H1 (cell line): ENCODE measurements around the gene TMEM139. TPM values are rescaled to one million over a fixed set of nuclear protein-coding genes. Genes with fewer than 3 reads are reported as not detected.
A peak's percentile ranks its signal among the peaks of the same experiment; 100 is the strongest.

Source experiments
- CTCF ChIA-PET: fragments of 300-600 bp; sonication (Branson Sonifier 250); formaldehyde crosslinking; loops from one replicate; lab custom pipeline; 2021; ENCODE audit not compliant: partially characterized antibody; lab: Charles Lee
- POLR2A ChIA-PET: fragments of 300-600 bp; sonication (Branson Sonifier 250); formaldehyde crosslinking; loops from one replicate; lab custom pipeline; 2021; ENCODE audit warnings: inconsistent platforms; ENCODE audit not compliant: partially characterized antibody; lab: Charles Lee
- DNase-seq, 2 experiments: peaks; one replicate each; pipeline versions ENCODE4 v3.0.0 to v3.0.0-alpha.2; 2010 to 2022; ENCODE audit warnings: low spot score in 2 of 2, low read depth in 1 of 2, mixed read lengths in 1 of 2
- FAIRE-seq: peaks from 2 replicates; lab custom pipeline; 2011; peaks lifted over from hg19 to GRCh38; lab: Jason Lieb, UNC
- H2AFZ ChIP-seq: 2 replicates; pipeline ENCODE4 v1.8.1; 2012; ENCODE audit warnings: low read length, inconsistent platforms
- H2AK5ac ChIP-seq: 2 replicates; pipeline ENCODE4 v1.6.1; 2013; ENCODE audit warnings: low read depth, low read length
- H2BK120ac ChIP-seq: replicated peaks from 2 replicates; pipeline ENCODE3; 2013; ENCODE audit warnings: low read depth, low read length, inconsistent platforms
- H2BK12ac ChIP-seq: 2 replicates; pipeline ENCODE4 v1.6.1; 2013; ENCODE audit warnings: low read depth, low read length
- H2BK15ac ChIP-seq: 2 replicates; pipeline ENCODE4 v1.6.1; 2013; ENCODE audit warnings: low read length
- H2BK20ac ChIP-seq: 2 replicates; pipeline ENCODE4 v1.6.1; 2013; ENCODE audit warnings: low read length
- H2BK5ac ChIP-seq: 2 replicates; pipeline ENCODE4 v1.6.1; 2013; ENCODE audit warnings: low read depth, low read length
- H3K14ac ChIP-seq: 2 replicates; pipeline ENCODE4 v1.6.1; 2013; ENCODE audit warnings: inconsistent platforms; ENCODE audit not compliant: insufficient read length
- H3K18ac ChIP-seq: 2 replicates; pipeline ENCODE4 v1.6.1; 2013; ENCODE audit warnings: low read length; ENCODE audit errors: extremely low read depth
- H3K23ac ChIP-seq: 2 replicates; pipeline ENCODE4 v1.6.1; 2013; ENCODE audit warnings: inconsistent platforms; ENCODE audit not compliant: insufficient read length
- H3K23me2 ChIP-seq: 2 replicates; pipeline ENCODE4 v1.6.1; 2013; ENCODE audit warnings: low read depth, low read length
- H3K27ac ChIP-seq: 2 replicates; pipeline ENCODE4 v1.6.1; 2011; ENCODE audit warnings: low read depth, low read length, inconsistent platforms
- H3K27me3 ChIP-seq, 4 experiments: replicated peaks in 1 of 4; 1 replicate in 1 of 4; 2 replicates in 3 of 4; pipeline versions ENCODE4 v1.6.1 to v1.8.1; 2011 to 2013; ENCODE audit warnings: low read length in 3 of 4, mild to moderate bottlenecking in 3 of 4, inconsistent platforms in 2 of 4, mixed read lengths in 2 of 4, moderate library complexity in 1 of 4; ENCODE audit not compliant: control insufficient read depth in 3 of 4, insufficient read depth in 3 of 4; ENCODE audit errors: extremely low read depth in 1 of 4
- H3K36me3 ChIP-seq, 4 experiments: 2 replicates each; pipeline versions ENCODE4 v1.6.1 to v1.8.1; 2011 to 2013; ENCODE audit warnings: mild to moderate bottlenecking in 4 of 4, low read length in 3 of 4, moderate library complexity in 2 of 4, control low read depth in 1 of 4, inconsistent platforms in 1 of 4; ENCODE audit not compliant: insufficient read depth in 4 of 4, control insufficient read depth in 2 of 4
- H3K4ac ChIP-seq: replicated peaks from 2 replicates; pipeline ENCODE3; 2013; ENCODE audit warnings: low read length, low read depth, mixed read lengths, inconsistent platforms; ENCODE audit not compliant: insufficient read length
- H3K4me1 ChIP-seq, 4 experiments: replicated peaks in 1 of 4; 1 replicate in 1 of 4; 2 replicates in 3 of 4; pipeline versions ENCODE4 v1.6.1 to v1.8.1; 2011 to 2013; ENCODE audit warnings: low read length in 3 of 4, inconsistent platforms in 2 of 4, mixed read lengths in 1 of 4; ENCODE audit not compliant: insufficient read depth in 4 of 4, control insufficient read depth in 3 of 4
- H3K4me2 ChIP-seq, 2 experiments: 2 replicates each; pipeline versions ENCODE4 v1.6.1 to v1.8.1; 2011 to 2013; ENCODE audit warnings: low read depth in 2 of 2, low read length in 2 of 2, control low read depth in 1 of 2, inconsistent platforms in 1 of 2, mild to moderate bottlenecking in 1 of 2; ENCODE audit not compliant: insufficient read depth in 1 of 2
- H3K4me3 ChIP-seq, 4 experiments: fragments of 200-600, 300-600 bp in 1 of 4; sonication (generic), shearing (Covaris generic), sonication (Bioruptor Twin) in 1 of 4; 2 replicates each; pipeline versions ENCODE4 v1.5.1 to v1.8.1; 2011 to 2016; ENCODE audit warnings: low read length in 4 of 4, low read depth in 3 of 4, control low read depth in 2 of 4, inconsistent platforms in 2 of 4, mild to moderate bottlenecking in 2 of 4, mixed read lengths in 1 of 4, moderate library complexity in 1 of 4; ENCODE audit not compliant: insufficient read depth in 2 of 4; ENCODE audit errors: extremely low read depth in 1 of 4
- H3K56ac ChIP-seq: replicated peaks from 2 replicates; pipeline ENCODE3; 2013; ENCODE audit warnings: low read depth, mild to moderate bottlenecking, mixed read lengths, low read length, inconsistent platforms; ENCODE audit not compliant: insufficient read length
- H3K79me1 ChIP-seq: 2 replicates; pipeline ENCODE4 v1.6.1; 2013; ENCODE audit warnings: low read depth, low read length, control low read depth
- H3K79me2 ChIP-seq, 2 experiments: 2 replicates each; pipeline versions ENCODE4 v1.6.1 to v1.8.1; 2012 to 2013; ENCODE audit warnings: low read length in 2 of 2, mild to moderate bottlenecking in 2 of 2, inconsistent platforms in 1 of 2; ENCODE audit not compliant: insufficient read depth in 2 of 2, control insufficient read depth in 1 of 2
- H3K9ac ChIP-seq, 4 experiments: replicated peaks in 1 of 4; 1 replicate in 1 of 4; 2 replicates in 3 of 4; pipeline versions ENCODE4 v1.6.1 to v1.8.1; 2011 to 2013; ENCODE audit warnings: low read depth in 3 of 4, low read length in 3 of 4, control low read depth in 2 of 4, mild to moderate bottlenecking in 2 of 4, moderate library complexity in 2 of 4, inconsistent platforms in 1 of 4; ENCODE audit errors: extremely low read depth in 1 of 4
- H3K9me3 ChIP-seq, 2 experiments: 2 replicates each; pipeline versions ENCODE4 v1.6.1 to v1.8.1; 2012 to 2013; ENCODE audit warnings: mild to moderate bottlenecking in 2 of 2, moderate library complexity in 2 of 2, control low read depth in 1 of 2, inconsistent platforms in 1 of 2, low read depth in 1 of 2, low read length in 1 of 2, mixed read lengths in 1 of 2; ENCODE audit not compliant: insufficient read depth in 2 of 2
- H4K20me1 ChIP-seq, 2 experiments: replicated peaks in 1 of 2; 2 replicates each; pipeline versions ENCODE3 to v1.8.1; 2011 to 2013; ENCODE audit warnings: inconsistent platforms in 2 of 2, low read length in 2 of 2, mild to moderate bottlenecking in 1 of 2; ENCODE audit not compliant: insufficient read depth in 2 of 2, control insufficient read depth in 1 of 2
- H4K5ac ChIP-seq: 2 replicates; pipeline ENCODE4 v1.6.1; 2013; ENCODE audit warnings: low read length, low read depth, mixed read lengths, inconsistent platforms; ENCODE audit not compliant: insufficient read length
- H4K8ac ChIP-seq: 2 replicates; pipeline ENCODE4 v1.8.0; 2013; ENCODE audit warnings: mild to moderate bottlenecking, moderate library complexity, low read length, inconsistent platforms; ENCODE audit not compliant: insufficient read depth; ENCODE audit errors: extremely low read depth
- H4K91ac ChIP-seq: replicated peaks from 2 replicates; pipeline ENCODE3; 2013; ENCODE audit warnings: low read length, mixed read lengths, inconsistent platforms; ENCODE audit not compliant: insufficient read length
- CHD1 ChIP-seq: IDR thresholded peaks from 2 replicates; pipeline ENCODE4 v1.6.1; 2012; ENCODE audit warnings: low read depth, low read length, improper control_type of control experiment
- WGBS, 2 experiments: shearing (Covaris generic) in 1 of 2; methylation state at CpG; one replicate each; pipeline versions ENCODE4 v1.1.6 to v1.1.7; 2013 to 2015; ENCODE audit warnings: low lambda C conversion rate in 2 of 2, mixed read lengths in 2 of 2, inconsistent platforms in 1 of 2, low coverage in 1 of 2, missing lambda C conversion rate in 1 of 2; ENCODE audit not compliant: insufficient replicate concordance in 2 of 2, insufficient coverage in 1 of 2, insufficient read length in 1 of 2; ENCODE audit errors: extremely low coverage in 1 of 2, missing lambda C conversion rate in 1 of 2; 5-methylcytosine and 5-hydroxymethylcytosine counted together
- polyA plus RNA-seq, 7 experiments: library from polyadenylated mRNA; depleted of rRNA in 3 of 7; stranded (reverse) in 5 of 7; unstranded in 2 of 7; fragments of >200 nt in 5 of 7; fragments of 200-250 nt in 2 of 7; gene quantifications; 1 replicate in 5 of 7; 2 replicates in 1 of 7; 4 replicates in 1 of 7; pipeline versions ENCODE4 v1.2.1 to v1.2.3, GENCODE V29; 2011 to 2013; ENCODE audit warnings: missing spikeins in 2 of 7, mixed read lengths in 2 of 7
- total RNA-seq: library from RNA; stranded (reverse); fragmentation: NEBNext Ultra II Directional; extraction: Animal tissue kit (Norgen Biotek cat#: 25700); gene quantifications from 2 replicates; pipeline ENCODE4 v1.2.1, GENCODE V29; 2021
- TF ChIP-seq, protein P1 (sequence below), 3 experiments: IDR thresholded peaks; 1 replicate in 2 of 3; 2 replicates in 1 of 3; pipeline versions ENCODE4 v1.5.1 to v1.6.1; 2011; ENCODE audit warnings: low read length in 3 of 3, mild to moderate bottlenecking in 3 of 3, inconsistent platforms in 2 of 3, low read depth in 1 of 3, moderate library complexity in 1 of 3; ENCODE audit not compliant: insufficient read depth in 1 of 3; ENCODE audit errors: control extremely low read depth in 1 of 3

Gene TMEM139
- total and polyA plus RNA-seq, 2 of the 8 experiments (the other 6 are each of a cell fraction or from before 2014, with no cell fraction given) = 3.2 to 6.7 TPM

DNA sequence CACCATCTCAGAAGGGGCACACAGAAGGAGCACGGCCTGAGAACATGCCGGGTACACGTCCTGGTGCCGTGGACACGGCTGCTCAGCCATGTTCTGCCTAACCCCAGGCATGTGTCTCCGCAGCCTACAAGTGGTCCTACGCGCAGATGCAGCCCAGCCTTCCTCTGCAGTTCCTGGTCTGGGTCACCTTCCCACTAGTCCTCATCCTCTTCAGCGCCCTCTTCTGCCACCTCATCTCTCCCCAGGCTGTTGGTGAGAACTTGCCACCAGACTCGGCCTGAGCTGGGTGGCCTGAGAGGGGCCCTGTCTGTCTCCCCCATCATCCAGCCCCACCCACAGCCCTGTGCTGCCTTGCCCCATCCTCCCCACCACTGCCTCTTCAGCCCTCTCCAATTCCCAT is 36.5 kb downstream of the TMEM139 start:
- Histone ChIP-seq H3K23ac (no peak overlapping the region), H3K79me1 (no peaks in the 10 kb centered on the region), H2BK5ac (no peak overlapping the region), H3K18ac (no peak overlapping the region), H3K14ac (no peak overlapping the region), H3K23me2 (no peaks in the 10 kb centered on the region), H3K4me3 (no peak overlapping the region), H3K56ac (no peak overlapping the region), H3K9me3 (no peaks in the 10 kb centered on the region), H2BK12ac (peak overlapping the region; percentile 10; the same call in 1 of the 2 replicates), H4K20me1 (no peaks in the 10 kb centered on the region), H3K9ac (no peak overlapping the region), H3K4me2 (no peak overlapping the region), H2BK120ac (no peak overlapping the region), H3K36me3 (no peaks in the 10 kb centered on the region), H4K5ac (no peak overlapping the region), H2BK20ac (no peak overlapping the region), H2AK5ac (no peak overlapping the region), H4K8ac (no peak overlapping the region), H4K91ac (no peak overlapping the region), H3K4me1 (peaks cover 0 to 5% (median 0%) of the 10 kb centered on the region in 4 experiments; a peak in 1 of 7 replicates), H2BK15ac (no peak overlapping the region), H2AFZ (no peak overlapping the region), H3K79me2 (no peaks in the 10 kb centered on the region), H3K4ac (no peak overlapping the region), H3K27ac (no peak overlapping the region), H3K27me3 (no peaks in the 10 kb centered on the region)
- FAIRE-seq (no peak), DNase-seq (no peak)
- 84% methylated on average over 10 of the region's 10 CpGs; no CpG with 5 or more reads in 1 of the 2 experiments for WGBS, 2 experiments
- ChIA-PET CTCF (interaction anchor here (0.8 to 4.5 kb wide), 14 partner anchors 9 to 96 kb away, joined by 3 to 30 read pairs (median 3); no protein-coding TSS in a partner anchor), POLR2A (interaction anchor here (1.2 kb wide), 1 partner anchor 9 kb away, joined by 5 read pairs; no protein-coding TSS in a partner anchor)
- TF ChIP-seq, protein P1, sequence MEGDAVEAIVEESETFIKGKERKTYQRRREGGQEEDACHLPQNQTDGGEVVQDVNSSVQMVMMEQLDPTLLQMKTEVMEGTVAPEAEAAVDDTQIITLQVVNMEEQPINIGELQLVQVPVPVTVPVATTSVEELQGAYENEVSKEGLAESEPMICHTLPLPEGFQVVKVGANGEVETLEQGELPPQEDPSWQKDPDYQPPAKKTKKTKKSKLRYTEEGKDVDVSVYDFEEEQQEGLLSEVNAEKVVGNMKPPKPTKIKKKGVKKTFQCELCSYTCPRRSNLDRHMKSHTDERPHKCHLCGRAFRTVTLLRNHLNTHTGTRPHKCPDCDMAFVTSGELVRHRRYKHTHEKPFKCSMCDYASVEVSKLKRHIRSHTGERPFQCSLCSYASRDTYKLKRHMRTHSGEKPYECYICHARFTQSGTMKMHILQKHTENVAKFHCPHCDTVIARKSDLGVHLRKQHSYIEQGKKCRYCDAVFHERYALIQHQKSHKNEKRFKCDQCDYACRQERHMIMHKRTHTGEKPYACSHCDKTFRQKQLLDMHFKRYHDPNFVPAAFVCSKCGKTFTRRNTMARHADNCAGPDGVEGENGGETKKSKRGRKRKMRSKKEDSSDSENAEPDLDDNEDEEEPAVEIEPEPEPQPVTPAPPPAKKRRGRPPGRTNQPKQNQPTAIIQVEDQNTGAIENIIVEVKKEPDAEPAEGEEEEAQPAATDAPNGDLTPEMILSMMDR (IDR thresholded peaks at IDR 0.05; ENCODE audit: control extremely low read depth in 1 of 3, insufficient read depth in 1 of 3, low read depth in 1 of 3, low read length in 3 of 3) = peak in 2 of 3 experiments; percentile 13 to 14; a peak in 2 of 4 replicates
- no peak for TF ChIP-seq CHD1
